CD4-positive, alpha-beta T cell treated with Interferon gamma for 1 hour (primary cell): Measurements from ENCODE around the gene HDAC4.

Experiments
- DNase-seq: peaks from one replicate; pipeline ENCODE4 v3.0.0-alpha.2; 2020

HDAC4 gene

DNA sequence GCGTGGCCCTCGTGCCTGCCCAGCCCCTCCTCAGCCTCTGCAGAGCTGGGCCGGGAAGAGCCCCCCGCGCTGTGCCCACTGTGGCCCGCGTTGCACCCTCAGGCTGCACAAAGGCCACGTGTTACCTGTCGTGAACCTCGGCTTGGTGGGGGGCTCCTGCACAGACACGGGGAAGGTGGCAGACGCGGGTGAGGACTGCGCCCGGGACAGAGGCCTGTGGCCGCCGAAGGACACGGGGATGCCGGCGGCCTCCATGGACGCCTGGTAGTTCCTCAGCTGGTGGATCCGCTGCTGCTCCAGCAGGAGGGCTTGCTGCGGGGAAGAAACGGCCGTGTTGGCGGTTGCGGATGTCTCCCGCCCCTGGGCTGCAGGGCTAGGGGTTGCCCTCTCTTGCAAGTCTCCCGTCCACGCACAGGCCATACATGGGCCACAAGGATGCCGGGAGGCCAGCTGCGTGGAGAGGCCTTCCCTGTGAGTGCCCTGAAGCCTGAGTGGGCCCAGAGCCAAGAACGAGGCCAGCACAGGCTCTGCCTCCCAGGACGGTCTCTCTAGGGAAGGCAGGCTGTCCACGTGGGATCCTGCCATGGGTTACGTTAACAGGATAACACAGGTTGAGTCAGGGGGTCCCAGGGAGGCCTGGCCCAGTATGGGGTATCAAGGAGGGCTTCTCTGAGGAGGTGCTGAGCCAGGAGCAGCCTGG, 289.3 kb downstream of the HDAC4 start:
- no peak for DNase-seq

GRCh38 chr2:239110595-239111048, 290.2 kb downstream of the HDAC4 start:
- no peak for DNase-seq

GRCh38 chr2:239109928-239110545, 290.8 kb downstream of the HDAC4 start:
- no peak for DNase-seq

DNA sequence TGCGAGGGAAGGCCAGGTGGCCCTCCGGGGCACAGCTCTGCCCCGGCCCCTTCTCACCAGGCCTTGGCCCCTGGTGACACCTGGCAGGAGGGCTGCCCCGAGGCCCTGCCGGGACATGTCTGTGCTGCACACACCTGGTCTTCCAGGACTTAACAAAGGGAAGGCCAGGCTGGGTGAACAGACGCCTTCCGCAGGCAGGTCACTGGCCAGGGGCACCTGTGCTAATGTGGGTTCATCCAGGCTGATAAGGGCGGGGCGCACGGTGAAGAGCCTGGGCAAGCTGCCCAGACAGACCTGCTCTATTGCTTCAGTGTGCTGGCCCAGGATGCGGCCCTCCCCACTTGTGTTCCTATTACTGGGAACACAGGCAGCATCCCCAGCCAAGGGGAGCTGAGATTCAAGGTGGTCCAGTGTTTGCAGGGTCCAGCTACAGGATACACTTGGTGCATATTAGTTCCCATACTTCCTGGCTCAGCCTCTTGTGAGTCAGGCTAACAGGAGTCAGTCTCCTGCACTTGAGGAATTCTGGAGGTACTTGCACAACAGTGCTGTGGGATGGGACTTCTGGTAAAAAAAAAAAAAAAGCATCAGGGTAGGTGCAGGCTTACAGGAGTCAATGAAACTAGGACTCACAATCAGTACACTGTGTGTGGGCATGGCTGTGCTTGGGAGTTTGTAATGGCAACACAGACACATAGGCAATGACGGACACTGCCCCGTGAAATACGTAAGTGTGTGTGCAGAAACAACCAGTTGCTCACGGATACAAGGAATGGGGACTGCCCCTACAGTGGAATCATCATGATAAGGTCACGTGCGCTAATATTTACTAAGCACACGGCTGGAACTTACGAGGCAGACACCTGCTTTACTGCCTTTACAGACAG, 291.5 kb downstream of the HDAC4 start:
- no peak for DNase-seq

DNA sequence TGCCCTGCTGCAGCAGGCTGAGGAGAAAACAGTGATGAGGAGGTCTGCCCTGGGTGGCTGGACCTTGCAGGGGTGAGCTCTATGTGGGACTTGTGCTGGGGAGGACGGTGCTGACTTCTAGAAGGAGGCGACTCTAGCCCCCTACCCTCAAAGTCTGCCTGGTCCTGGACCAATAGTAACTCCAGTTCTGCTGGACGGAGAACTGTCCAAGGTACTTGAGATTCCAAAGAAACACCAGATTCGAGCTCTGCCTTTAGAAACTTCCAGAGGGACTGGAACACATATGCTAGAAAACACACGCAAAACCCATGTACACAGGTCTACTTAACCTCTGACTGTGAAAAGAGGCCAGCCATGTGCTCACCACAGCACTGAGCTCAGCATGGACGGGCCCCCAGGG, 292.4 kb downstream of the HDAC4 start:
- no peak for DNase-seq

DNA sequence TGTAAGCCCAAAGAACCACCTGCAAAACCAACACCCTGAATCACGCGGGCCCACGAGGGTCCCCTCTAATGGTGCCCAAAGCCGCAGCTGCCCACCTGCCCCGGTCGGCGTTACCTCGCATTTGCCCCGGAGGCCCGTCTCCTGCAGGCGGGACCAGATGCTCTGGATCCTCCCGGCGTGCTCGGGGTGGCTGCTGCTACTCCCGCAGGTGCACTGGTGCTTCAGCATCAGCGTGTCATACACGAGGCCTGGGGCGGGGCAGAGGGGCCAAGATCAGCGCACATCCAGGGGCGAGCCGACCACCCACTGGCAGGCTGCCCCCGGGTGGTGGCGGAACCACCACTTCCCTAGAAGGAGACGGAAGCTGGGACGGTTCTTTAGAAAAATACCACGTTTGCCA, 292.9 kb downstream of the HDAC4 start:
- DNase-seq: no peak

DNA sequence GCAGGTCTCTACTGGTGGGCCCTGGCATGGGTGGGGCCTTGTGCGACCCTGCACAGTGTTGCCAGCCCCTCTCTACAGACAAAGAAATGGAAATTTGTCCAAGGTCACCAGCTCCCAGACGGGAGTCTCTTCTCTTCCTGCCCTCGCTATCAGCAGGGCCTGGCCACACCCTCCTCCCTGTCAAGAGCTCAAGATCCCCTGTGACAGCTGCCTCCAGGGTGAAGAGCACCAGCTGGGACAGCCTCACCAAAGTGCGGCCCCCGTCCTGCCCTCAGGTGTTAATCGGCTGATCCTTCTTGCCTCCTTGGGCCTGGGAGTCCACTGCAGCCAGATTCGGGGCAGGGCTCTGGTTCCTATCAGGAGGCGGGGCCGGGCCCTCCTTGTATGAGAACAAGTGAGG, 293.9 kb downstream of the HDAC4 start:
- no peak for DNase-seq

DNA sequence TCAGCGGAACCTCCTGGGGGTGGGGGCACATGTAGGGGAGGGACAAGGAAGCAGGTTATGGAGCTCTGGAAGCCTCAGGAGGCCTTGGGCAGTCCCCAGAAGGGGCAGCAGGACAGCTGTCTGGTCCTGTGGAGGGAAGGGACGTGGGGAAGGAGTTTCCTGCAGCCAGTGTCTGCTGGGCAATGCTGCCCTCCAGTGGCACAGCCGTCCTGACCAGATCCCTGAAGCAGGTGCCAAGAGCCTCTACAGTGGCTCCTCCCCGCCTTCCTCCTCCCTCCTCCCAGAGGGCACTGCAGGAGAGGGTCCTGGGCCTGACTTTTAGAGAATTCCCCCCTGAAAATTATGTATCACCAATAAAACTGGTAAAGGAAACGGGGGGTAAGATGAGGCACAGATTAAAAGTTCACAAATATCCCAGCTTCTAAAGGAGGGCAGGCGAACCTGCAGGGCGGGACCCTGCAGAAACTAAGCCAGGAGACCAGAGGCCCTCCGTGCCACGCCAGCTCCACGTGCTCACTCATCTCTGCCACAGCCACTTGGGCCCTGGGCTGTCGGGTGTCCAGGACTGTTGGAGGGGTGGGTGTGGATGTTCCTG, 294.4 kb downstream of the HDAC4 start:
- DNase-seq: no peak

DNA sequence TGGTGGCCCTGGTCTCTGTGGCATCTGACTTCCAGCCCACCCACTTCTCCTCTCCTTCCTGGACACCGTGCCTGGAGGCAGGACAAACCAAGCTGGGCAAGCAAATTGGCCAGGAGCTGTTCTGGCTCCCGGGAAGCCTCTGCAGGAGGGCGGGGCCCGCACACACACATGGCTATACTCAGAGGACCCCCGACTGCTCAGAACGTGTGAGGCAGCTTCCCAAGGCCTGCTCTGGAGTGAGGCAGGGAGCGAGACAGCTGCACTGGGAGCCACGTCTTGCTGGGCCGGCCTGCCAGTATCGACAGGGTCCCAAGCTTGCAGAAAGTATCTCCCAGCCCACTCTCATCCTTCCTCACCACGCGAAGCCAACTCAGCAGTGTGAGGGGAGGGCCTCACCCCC, 295.6 kb downstream of the HDAC4 start:
- no peak for DNase-seq

- no peak for DNase-seq
Observed at GRCh38 chr2:239104800-239105199, 296.0 kb downstream of the HDAC4 start.

DNA sequence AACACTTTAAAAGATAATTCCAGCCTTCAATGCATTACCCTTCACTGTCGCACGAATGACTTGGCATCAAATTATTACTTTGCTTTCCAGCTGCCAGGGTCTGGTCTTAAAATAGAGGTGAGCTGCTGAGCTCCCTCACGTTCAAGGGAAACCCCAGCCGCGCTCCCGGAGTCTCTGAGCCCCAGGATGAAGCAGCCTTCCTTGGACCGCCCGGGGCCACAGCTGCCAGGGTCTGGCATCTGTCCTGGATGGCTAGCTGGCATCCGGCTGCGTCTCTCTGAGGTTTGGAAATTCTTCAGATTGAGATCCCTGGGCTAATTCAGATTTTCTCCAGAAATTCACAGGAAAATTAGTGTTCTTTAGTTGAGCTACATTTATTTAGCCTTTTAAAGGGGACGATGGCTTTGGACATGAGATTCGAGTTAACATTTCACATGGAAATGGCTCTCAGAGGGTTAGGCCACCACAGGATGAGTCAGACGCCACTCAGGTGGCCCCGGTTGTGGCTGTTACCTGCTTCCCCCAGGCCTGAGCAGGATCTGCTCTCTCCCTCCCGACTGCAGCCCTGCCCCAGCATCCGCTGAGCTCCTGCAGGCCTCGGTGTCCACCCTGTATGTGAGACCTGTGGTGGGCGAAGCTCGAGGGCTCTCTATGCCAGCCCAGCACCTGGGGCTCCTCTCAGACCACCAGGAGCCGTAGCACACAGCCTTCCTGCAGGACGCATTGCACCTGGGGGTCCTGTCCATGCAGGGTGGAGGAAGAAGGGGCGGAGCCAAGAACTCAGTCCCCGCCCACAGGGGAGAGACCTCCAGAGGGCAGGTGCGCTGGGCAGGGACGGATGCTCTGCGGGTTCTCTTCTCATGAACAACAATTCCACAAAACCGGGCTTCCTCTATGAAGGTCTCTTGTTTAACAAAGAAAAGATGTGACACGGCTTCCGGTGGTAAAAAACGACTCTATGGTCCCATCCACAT, 297.4 kb downstream of the HDAC4 start:
- no peak for DNase-seq

DNA sequence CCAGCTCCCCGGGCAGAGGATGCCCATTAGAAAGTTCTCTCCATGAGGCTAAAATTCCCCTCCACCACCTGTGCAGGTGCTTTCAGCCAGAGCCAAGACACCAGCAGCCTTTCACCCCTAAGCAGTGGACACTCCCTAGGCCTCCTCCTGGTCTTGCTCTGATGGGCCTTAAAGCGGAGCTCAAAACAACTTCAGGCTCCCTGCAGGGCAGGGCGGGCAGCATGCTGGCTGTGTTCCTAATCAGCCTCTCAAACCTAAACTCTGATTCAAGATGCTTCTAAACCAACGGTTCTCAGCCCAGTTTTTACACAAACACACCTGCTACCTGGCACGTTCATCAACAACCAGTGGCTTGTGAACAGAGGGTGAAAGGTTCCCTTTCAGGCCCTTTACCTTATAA, 298.6 kb downstream of the HDAC4 start:
- DNase-seq: no peak

DNA sequence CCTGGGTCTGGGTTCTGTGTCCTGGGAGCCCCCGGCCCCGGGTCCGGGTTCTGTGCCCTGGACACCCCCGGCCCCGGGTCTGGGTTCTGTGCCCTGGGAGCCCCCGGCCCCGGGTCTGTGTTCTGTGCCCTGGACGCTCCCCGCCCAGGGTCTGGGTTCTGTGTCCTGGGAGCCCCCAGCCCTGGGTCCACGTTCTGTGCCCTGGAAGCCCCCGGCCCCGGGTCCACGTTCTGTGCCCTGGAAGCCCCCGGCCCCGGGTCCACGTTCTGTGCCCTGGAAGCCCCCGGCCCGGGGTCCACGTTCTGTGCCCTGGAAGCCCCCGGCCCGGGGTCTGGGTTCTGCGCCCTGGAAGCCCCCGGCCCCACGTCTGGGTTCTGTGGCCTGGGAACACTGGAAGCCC, 299.0 kb downstream of the HDAC4 start:
- DNase-seq: no peak

GRCh38 chr2:239101071-239101470, 299.7 kb downstream of the HDAC4 start:
- no peak for DNase-seq

GRCh38 chr2:239099474-239099873, 301.3 kb downstream of the HDAC4 start:
- no peak for DNase-seq

- no peak for DNase-seq
Observed at GRCh38 chr2:239098288-239098970, 302.4 kb downstream of the HDAC4 start.

GRCh38 chr2:239097428-239097696, 303.5 kb downstream of the HDAC4 start:
- DNase-seq: no peak

DNA sequence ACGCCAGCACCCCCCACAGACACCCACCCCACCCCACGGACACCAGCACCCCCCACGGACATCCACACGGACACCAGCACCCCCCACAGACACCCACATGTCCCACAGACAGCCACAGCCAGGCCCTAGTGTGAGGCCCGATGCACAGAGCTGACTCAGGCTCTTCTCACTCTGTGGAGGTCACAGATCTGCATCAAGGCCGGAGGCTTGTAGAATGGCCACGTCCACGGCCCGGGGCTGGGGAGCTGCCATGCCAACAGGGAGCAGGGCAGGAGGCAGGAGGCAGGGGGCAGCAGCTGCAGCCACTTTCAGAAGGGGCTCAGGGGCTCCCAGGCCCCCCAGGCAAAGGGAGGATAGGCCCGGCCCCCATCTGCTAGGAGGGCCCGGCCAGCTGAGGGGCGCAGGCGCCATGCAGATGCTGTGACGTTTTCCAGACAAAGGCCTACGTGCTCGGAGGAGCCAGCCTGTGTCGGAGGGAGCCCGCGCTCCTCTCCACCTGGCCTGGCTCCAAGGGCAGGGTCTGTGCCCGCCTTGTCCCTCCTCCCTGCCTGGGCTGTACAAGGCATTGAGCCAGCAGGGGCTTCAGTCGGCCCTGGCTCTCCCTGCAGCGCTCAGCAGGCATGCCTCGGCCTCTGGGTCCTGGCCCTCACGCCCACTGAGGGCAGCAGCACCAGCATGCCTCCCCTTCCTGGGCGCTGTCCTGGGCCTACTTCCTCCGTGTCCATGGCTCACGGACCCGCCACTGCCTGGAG, 304.0 kb downstream of the HDAC4 start:
- no peak for DNase-seq

- no peak for DNase-seq
Observed at GRCh38 chr2:239095460-239096081, 305.2 kb downstream of the HDAC4 start.

- DNase-seq: no peak
Observed at GRCh38 chr2:239094867-239095266, 306.0 kb downstream of the HDAC4 start.

GRCh38 chr2:239093952-239094351, 306.9 kb downstream of the HDAC4 start:
- no peak for DNase-seq
